GM19099 (cell line): ENCODE measurements around the gene EN2.

Experiments
- POLR2A ChIP-seq: IDR thresholded peaks from 3 replicates; pipeline ENCODE4 v1.6.1; 2011; ENCODE audit warnings: low read depth; ENCODE audit not compliant: insufficient read length; ENCODE audit errors: extremely low read depth

The EN2 gene

DNA sequence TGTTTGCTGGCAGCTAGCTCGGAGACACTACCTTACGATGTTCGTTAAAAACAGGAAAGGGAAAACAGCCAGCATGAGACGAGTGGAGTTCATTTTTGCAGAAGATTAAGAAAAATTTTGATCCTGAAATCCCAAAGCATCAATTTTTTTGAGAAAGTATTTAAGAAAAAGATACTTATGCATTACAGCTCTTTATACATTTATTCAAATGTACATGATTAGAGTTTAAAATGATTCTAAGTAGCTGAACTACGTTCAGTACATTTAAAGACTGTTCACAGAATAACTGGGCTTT lies 53.7 kb downstream of the EN2 start:
- TF ChIP-seq POLR2A, result no peak

DNA sequence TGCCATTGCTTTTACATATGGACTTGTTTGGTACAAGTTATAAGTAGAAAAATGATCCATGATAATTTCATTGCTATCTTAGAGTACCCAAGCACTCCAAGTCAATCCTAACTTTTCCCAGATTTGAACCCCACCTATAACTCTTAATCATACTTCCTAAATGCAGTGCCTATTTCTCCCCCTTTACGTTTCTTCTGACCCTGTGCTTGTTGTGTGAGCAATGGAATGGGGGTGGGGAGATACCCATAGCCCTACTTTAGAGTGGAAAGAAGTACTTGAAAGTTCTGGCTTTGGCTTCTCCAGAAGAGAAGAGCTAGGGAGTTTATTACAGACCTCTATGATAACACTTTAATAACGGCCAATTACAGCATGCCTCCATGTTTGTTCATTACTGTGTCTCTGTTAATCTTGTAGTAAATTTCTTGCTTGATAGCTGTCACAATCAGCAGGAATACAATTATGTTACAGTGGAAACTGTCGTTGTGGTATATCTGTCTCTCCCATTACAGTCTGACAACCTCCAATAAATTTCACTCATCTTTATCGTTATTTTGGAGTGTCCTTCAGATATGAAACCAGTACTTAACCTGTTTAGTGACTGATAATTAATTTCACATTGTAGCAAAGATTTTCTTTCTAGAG lies 54.4 kb downstream of the EN2 start:
- TF ChIP-seq POLR2A, result no peak

DNA sequence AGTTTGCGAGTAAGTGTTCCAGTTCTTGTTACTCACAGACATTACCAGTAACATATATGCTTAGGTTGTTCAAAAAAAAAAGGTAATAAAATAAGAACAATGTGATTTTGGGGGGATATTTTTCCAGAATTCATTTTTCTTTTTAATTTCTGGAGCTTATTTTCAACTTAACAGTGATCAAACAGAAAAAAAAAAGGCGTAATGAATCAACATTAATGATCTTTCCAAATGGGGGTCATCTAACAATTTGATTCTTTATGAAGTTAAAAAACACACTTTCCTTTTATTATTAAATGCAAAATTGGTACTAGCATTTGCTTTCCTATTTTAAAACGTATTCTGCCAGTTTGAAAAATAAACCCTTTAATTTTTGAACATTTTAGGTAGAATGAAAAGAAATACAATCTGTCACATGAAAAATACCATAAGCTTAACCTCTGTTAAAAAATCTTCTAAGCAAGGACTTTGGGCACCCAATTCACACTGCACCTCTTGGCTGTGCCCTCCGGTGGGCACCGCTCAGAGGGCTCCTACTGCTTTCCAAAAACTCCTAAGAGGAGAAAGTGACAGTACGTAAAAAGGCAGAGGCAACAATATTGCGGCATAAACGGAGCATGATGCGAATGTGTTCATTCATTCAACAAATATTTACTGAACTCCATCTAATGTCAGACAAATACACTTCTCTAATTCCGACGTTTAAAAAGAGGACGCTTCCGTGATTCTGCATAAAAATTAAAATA lies 55.8 kb downstream of the EN2 start:
- no peak for TF ChIP-seq POLR2A

DNA sequence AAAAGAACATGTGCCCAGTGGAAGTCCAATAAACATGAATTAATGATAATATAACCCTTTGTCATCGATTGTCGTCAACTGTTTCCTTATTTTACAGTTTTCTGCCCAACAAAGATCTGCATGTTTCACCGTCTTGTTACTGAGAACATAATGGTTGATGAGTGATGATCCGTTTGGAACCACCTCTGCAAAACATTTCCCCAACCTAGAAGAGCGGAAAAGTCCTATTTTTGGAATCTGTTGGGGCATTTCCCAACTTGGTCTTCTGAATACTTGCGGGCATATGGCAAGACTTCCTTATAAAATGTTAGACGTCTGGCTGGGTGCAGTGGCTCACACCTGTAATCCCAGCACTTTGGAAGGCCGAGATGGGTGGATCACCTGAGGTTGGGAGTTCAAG lies 56.4 kb downstream of the EN2 start:
- TF ChIP-seq POLR2A, result no peak
